Superior temporal gyrus (tissue), 1 donor: ENCODE results near the gene RUVBL1.

ENCODE experiments used
- DNase-seq: peaks from one replicate; pipeline ENCODE4 v3.0.0-alpha.2; 2016; ENCODE audit errors: extremely low spot score

The RUVBL1 gene

GRCh38 chr3:128133273-128133883 lies 9.8 kb upstream of the RUVBL1 start:
- DNase-seq = no peak

- DNase-seq = no peak
These were observed 8.5 kb upstream of the RUVBL1 start for GRCh38 chr3:128131897-128132646.

- no peak for DNase-seq
These were observed 4.6 kb upstream of the RUVBL1 start for GRCh38 chr3:128128251-128128650.

GRCh38 chr3:128127236-128127635 lies 3.6 kb upstream of the RUVBL1 start:
- DNase-seq = no peak

GRCh38 chr3:128123156-128123537 lies 465 bp downstream of the RUVBL1 start:
- no peak for DNase-seq

- DNase-seq = no peak
These were observed 1.6 kb downstream of the RUVBL1 start for GRCh38 chr3:128122013-128122412.

- DNase-seq = no peak
These were observed 9.5 kb downstream of the RUVBL1 start for GRCh38 chr3:128113817-128114794.

- DNase-seq = no peak
These were observed 11.1 kb downstream of the RUVBL1 start for GRCh38 chr3:128112357-128112968.

GRCh38 chr3:128111147-128111546 lies 12.5 kb downstream of the RUVBL1 start:
- DNase-seq = no peak

- DNase-seq = no peak
These were observed 15.8 kb downstream of the RUVBL1 start for GRCh38 chr3:128107834-128108233.

GRCh38 chr3:128103136-128103676 lies 20.4 kb downstream of the RUVBL1 start:
- no peak for DNase-seq

- no peak for DNase-seq
These were observed 23.0 kb downstream of the RUVBL1 start for GRCh38 chr3:128100638-128101037.

GRCh38 chr3:128100161-128100560 lies 23.5 kb downstream of the RUVBL1 start:
- DNase-seq = peak; percentile 11

- DNase-seq = no peak
These were observed 25.4 kb downstream of the RUVBL1 start for GRCh38 chr3:128098234-128098633.

GRCh38 chr3:128095222-128095703 lies 28.3 kb downstream of the RUVBL1 start:
- DNase-seq = peak; percentile 92

- no peak for DNase-seq
These were observed 29.1 kb downstream of the RUVBL1 start for GRCh38 chr3:128094295-128095151.

- no peak for DNase-seq
These were observed 32.0 kb downstream of the RUVBL1 start for GRCh38 chr3:128091586-128091985.

GRCh38 chr3:128089135-128089534 lies 34.5 kb downstream of the RUVBL1 start:
- DNase-seq = no peak

- no peak for DNase-seq
These were observed 39.0 kb downstream of the RUVBL1 start for GRCh38 chr3:128084675-128085021.

- DNase-seq = no peak
These were observed 39.5 kb downstream of the RUVBL1 start for GRCh38 chr3:128083980-128084674.
